Tibial artery (tissue), 4 donors: Measurements from ENCODE around the gene MAP3K21.

Source experiments
- DNase-seq, 2 donors: peaks; one replicate each; pipeline ENCODE4 v3.0.0-alpha.2; 2019
- H3K27ac ChIP-seq, 2 donors: fragments of 200-600 bp; sonication (generic) in 1 of 2; 1 replicate in 1 of 2; 2 replicates in 1 of 2; pipeline ENCODE4 v1.5.1; 2018 to 2019; ENCODE audit warnings: mild to moderate bottlenecking in 1 of 2
- H3K27me3 ChIP-seq, 2 donors: fragments of 200-600 bp; sonication (generic) in 1 of 2; one replicate each; pipeline versions ENCODE4 v1.5.1 to v1.6.0; 2016 to 2019
- H3K36me3 ChIP-seq, 3 donors: fragments of 200-600 bp; sonication (generic) in 2 of 3; one replicate each; pipeline ENCODE4 v1.5.1; 2016 to 2019; ENCODE audit warnings: mild to moderate bottlenecking in 2 of 3
- H3K4me1 ChIP-seq, 4 donors: fragments of 200-600 bp; sonication (generic) in 2 of 4; 1 replicate in 3 of 4; 2 replicates in 1 of 4; pipeline ENCODE4 v1.5.1; 2016 to 2019
- H3K4me3 ChIP-seq, 2 donors: fragments of 200-600 bp; sonication (generic) in 1 of 2; 1 replicate in 1 of 2; 2 replicates in 1 of 2; pipeline ENCODE4 v1.5.1; 2018 to 2019; ENCODE audit warnings: mild to moderate bottlenecking in 2 of 2
- H3K9me3 ChIP-seq, 3 donors: fragments of 200-600 bp; sonication (generic) in 1 of 3; one replicate each; pipeline ENCODE4 v1.5.1; 2016 to 2019
- intact Hi-C: fragments of 100-400 bp; cut with DNase I; formaldehyde crosslinking; loops from one replicate; pipeline ENCODE4 v1.15.0; 2023; ENCODE audit warnings: low total_unique reads
- TF ChIP-seq, protein P1 (sequence below), 2 experiments: fragments of 200-600 bp in 1 of 2; fragments of 450-650 bp in 1 of 2; IDR thresholded peaks; one replicate each; pipeline ENCODE4 v1.5.1; 2017 to 2019; ENCODE audit warnings: antibody characterized with exemption in 2 of 2, mild to moderate bottlenecking in 1 of 2, moderate library complexity in 1 of 2

The MAP3K21 gene

GRCh38 chr1:233395863-233396646, 68.5 kb downstream of the MAP3K21 start:
- H3K4me3 ChIP-seq, result no peak overlapping the region
- TF ChIP-seq, protein P1, sequence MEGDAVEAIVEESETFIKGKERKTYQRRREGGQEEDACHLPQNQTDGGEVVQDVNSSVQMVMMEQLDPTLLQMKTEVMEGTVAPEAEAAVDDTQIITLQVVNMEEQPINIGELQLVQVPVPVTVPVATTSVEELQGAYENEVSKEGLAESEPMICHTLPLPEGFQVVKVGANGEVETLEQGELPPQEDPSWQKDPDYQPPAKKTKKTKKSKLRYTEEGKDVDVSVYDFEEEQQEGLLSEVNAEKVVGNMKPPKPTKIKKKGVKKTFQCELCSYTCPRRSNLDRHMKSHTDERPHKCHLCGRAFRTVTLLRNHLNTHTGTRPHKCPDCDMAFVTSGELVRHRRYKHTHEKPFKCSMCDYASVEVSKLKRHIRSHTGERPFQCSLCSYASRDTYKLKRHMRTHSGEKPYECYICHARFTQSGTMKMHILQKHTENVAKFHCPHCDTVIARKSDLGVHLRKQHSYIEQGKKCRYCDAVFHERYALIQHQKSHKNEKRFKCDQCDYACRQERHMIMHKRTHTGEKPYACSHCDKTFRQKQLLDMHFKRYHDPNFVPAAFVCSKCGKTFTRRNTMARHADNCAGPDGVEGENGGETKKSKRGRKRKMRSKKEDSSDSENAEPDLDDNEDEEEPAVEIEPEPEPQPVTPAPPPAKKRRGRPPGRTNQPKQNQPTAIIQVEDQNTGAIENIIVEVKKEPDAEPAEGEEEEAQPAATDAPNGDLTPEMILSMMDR (IDR thresholded peaks at IDR 0.05), result no peak
- intact Hi-C loops, result no loop called here
- H3K36me3 ChIP-seq, result no peaks in the 10 kb centered on the region
- no peak overlapping the region for H3K27ac ChIP-seq
- peaks cover 0 to 22% of the 10 kb centered on the region in 2 donors for H3K27me3 ChIP-seq
- no peak for DNase-seq
- no peaks in the 10 kb centered on the region for H3K9me3 ChIP-seq
- H3K4me1 ChIP-seq, result no peaks in the 10 kb centered on the region

DNA sequence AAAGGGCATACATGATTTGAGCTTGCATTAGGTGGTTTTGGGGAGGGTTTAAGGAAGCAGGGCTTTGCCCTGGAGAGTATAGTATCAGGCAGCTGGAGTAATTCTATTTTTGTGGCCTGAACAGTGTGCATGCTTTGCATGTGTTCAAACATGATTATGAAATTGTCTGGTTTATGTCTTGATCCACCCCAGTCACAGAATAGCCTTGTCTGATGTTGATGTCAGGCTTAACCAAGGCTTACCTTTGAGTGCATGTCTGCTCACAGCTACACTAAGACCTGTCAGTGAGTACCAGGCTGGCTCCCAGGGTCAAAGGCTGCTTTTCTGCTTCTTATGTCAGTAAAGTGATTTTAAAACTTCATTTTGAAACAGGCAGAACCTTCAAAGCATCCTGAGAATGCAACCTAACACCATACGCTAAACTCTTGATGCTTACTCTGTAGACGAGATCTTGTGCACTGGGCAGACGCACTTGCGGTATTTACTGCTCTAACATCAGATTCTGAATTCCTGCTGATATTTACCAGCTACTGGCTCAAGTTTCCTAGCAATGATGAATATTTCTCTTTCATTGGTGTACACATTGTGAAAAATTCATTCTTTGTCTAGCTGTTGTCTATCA, 78.9 kb downstream of the MAP3K21 start:
- Histone ChIP-seq H3K9me3 (no peaks in the 10 kb centered on the region), H3K4me3 (no peak overlapping the region), H3K4me1 (no peaks in the 10 kb centered on the region), H3K36me3 (no peaks in the 10 kb centered on the region), H3K27ac (no peak overlapping the region), H3K27me3 (no peaks in the 10 kb centered on the region)
- DNase-seq, result no peak
- TF ChIP-seq, protein P1 (IDR thresholded peaks at IDR 0.05), result no peak
- intact Hi-C loops, result no loop called here

DNA sequence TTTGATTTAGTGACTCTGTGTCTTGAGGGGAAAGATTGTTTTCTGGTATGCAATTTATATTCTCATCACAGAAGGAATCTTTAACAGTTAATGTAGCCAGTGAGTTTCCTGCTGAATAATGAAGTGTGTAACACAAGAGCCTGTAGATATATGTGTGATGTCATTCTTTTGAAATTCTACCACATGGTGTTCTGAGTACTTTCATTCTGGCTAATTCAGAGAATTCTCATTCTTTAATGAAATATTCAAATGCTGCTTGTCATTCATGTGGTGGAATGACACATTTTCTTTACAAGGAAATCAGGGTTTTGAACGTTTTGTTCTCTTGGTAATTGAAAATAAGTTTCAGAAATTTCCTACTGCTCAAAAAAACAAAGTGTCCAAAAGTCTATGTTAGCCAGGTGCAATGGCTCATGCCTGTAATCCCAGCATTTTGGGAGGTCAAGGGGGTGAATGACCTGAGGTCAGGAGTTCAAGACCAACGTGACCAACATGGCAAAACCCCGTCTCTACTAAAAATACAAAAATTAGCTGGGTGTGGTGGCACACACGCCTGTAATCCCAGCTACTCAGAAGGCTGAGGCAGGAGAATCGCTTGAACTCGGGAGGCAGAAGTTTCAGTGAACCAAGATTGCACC, 79.6 kb downstream of the MAP3K21 start:
- intact Hi-C loops, result no loop called here
- Histone ChIP-seq H3K4me3 (no peak overlapping the region), H3K36me3 (no peaks in the 10 kb centered on the region), H3K27ac (no peak overlapping the region), H3K9me3 (no peaks in the 10 kb centered on the region), H3K4me1 (no peaks in the 10 kb centered on the region), H3K27me3 (no peaks in the 10 kb centered on the region)
- TF ChIP-seq, protein P1 (IDR thresholded peaks at IDR 0.05), result no peak
- no peak for DNase-seq

DNA sequence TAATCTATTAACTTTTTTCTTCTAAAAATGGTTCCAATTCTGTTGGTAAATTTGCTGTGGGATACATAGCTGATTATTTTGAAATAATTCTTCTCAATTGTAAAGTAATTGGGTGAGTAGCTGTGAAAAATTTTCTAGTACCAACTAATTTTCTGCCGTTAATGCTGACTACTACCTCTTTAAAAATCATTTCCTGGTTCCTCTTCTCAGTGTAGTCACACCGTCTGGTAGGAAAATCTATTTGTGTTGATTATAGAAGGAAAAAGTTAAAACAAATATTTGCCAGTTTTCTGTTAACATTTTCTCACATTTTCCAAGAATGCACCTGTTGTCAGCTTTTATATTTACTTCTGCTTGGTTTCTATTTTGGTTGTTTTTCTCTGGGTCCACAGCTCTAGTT, 82.0 kb downstream of the MAP3K21 start:
- TF ChIP-seq, protein P1 (IDR thresholded peaks at IDR 0.05), result no peak
- H3K4me3 ChIP-seq, result no peak overlapping the region
- H3K4me1 ChIP-seq, result no peaks in the 10 kb centered on the region
- intact Hi-C loops, result no loop called here
- H3K27ac ChIP-seq, result no peak overlapping the region
- no peaks in the 10 kb centered on the region for H3K36me3 ChIP-seq
- no peaks in the 10 kb centered on the region for H3K27me3 ChIP-seq
- no peaks in the 10 kb centered on the region for H3K9me3 ChIP-seq
- DNase-seq, result no peak

- H3K27me3 ChIP-seq, result no peaks in the 10 kb centered on the region
- H3K4me1 ChIP-seq, result no peaks in the 10 kb centered on the region
- no peak for DNase-seq
- H3K9me3 ChIP-seq, result no peaks in the 10 kb centered on the region
- H3K27ac ChIP-seq, result no peak overlapping the region
- intact Hi-C loops, result no loop called here
- TF ChIP-seq, protein P1 (IDR thresholded peaks at IDR 0.05), result no peak
- H3K36me3 ChIP-seq, result no peaks in the 10 kb centered on the region
- H3K4me3 ChIP-seq, result no peak overlapping the region
Measured at GRCh38 chr1:233410906-233411305, 83.4 kb downstream of the MAP3K21 start.
